HG02798 (cell line): ENCODE data around the gene GRB7.

ENCODE experiments used
- ATAC-seq: cut with Tn5 transposase; IDR thresholded peaks from one replicate; pipeline ENCODE4 v1.9.1; 2021; ENCODE audit warnings: mild to moderate bottlenecking; ENCODE audit not compliant: unreplicated experiment, poor library complexity

GRB7 gene

GRCh38 chr17:39793301-39793872, 55.6 kb downstream of the GRB7 start:
- ATAC-seq: no peak

DNA sequence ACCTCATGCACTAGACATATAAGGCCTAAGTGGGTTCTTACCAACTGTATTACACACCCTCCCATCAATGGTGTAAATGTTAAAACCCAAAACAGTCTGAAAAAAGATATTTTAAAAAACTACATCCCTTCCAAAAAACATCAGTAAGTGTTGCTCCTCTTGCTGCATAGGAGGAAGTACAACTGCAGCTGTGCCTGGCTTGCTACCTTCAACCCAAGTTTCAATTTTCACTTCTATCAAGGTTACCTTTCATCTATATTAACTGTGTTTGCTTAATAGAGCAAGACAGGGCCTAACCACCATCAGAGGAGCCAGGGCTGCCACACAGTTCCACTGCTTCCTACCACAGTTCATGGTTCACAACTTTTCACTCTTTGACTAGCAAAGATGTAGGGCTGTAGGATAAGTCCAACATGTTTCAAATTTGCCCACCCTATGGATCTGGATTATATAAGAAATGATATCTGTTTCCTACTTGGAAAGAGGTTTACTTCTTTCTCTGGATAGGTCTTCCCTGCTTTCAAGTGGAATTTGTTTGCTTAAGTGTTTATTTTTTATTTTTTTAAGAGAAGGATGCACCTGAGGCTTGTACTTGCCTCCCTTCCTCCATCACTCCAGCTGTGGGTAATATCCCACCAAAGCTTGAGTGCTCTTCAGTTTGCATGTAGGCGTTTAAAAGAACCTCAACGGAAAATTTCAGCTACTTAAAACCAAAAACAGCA, 56.7 kb downstream of the GRB7 start:
- ATAC-seq: peak; percentile 89
